HG02885 (cell line): ENCODE results near the gene POLR3F.
"Not testable (repeated sequence)": the region's sequence is repeated elsewhere in the genome, so short reads cannot be mapped to it uniquely, and the experiment has no call there.

Source experiments
- ATAC-seq: cut with Tn5 transposase; IDR thresholded peaks from one replicate; pipeline ENCODE4 v1.9.1; 2021; ENCODE audit warnings: mild to moderate bottlenecking; ENCODE audit not compliant: unreplicated experiment, poor library complexity

POLR3F gene

GRCh38 chr20:18466894-18467730, at the start of gene POLR3F, which contains the start of gene DZANK1:
Gene POLR3F (plus strand): TSS chr20:18467390. CDS start chr20:18467507, 117 bp downstream.
Gene DZANK1 (minus strand): TSS chr20:18467030. CDS start chr20:18465358, 1,672 bp downstream.
- ATAC-seq: peak; percentile 99

- no peak for ATAC-seq
Measured at GRCh38 chr20:18421608-18422007, 45.6 kb upstream of the POLR3F start.

- ATAC-seq: no peak
Measured at GRCh38 chr20:18427214-18427613, 40.0 kb upstream of the POLR3F start.

- ATAC-seq: no peak
Measured at GRCh38 chr20:18428490-18429173, 38.6 kb upstream of the POLR3F start.

GRCh38 chr20:18430172-18430826, 36.9 kb upstream of the POLR3F start:
- no peak for ATAC-seq

- no peak for ATAC-seq
Measured at GRCh38 chr20:18431206-18431605, 36.0 kb upstream of the POLR3F start.

- no peak for ATAC-seq
Measured at GRCh38 chr20:18436847-18437246, 30.3 kb upstream of the POLR3F start.

GRCh38 chr20:18440403-18440802, 26.8 kb upstream of the POLR3F start:
- ATAC-seq: no peak

GRCh38 chr20:18443886-18444285, 23.3 kb upstream of the POLR3F start:
- ATAC-seq: no peak

- ATAC-seq: no peak
Measured at GRCh38 chr20:18456600-18456999, 10.6 kb upstream of the POLR3F start.

- ATAC-seq: no peak
Measured at GRCh38 chr20:18465536-18466200, 1.5 kb upstream of the POLR3F start.

- no peak for ATAC-seq
Measured at GRCh38 chr20:18466574-18466893, 656 bp upstream of the POLR3F start.

- no peak for ATAC-seq
Measured at GRCh38 chr20:18477218-18477617, 10.0 kb downstream of the POLR3F start.

GRCh38 chr20:18477821-18478220, 10.6 kb downstream of the POLR3F start:
- ATAC-seq: no peak

- ATAC-seq: no peak
Measured at GRCh38 chr20:18481596-18481995, 14.4 kb downstream of the POLR3F start.

- no peak for ATAC-seq
Measured at GRCh38 chr20:18488301-18488700, 21.1 kb downstream of the POLR3F start.

- ATAC-seq: no peak
Measured at GRCh38 chr20:18496042-18496441, 28.9 kb downstream of the POLR3F start.

GRCh38 chr20:18496740-18497592, 29.8 kb downstream of the POLR3F start, which contains the start of gene RBBP9:
Gene RBBP9 (minus strand): TSS chr20:18497225. CDS start chr20:18497167, 58 bp downstream.
- peak; percentile 100 for ATAC-seq

- no peak for ATAC-seq
Measured at GRCh38 chr20:18497603-18498002, 30.4 kb downstream of the POLR3F start.

- ATAC-seq: not testable (repeated sequence)
Measured at GRCh38 chr20:18501672-18502071, 34.5 kb downstream of the POLR3F start.
